Fibroblast of lung (primary cell): Measurements from ENCODE around the gene ZNF682.

Experiments
- CTCF ChIP-seq, 2 donors: IDR thresholded peaks in 1 of 2; conservative IDR thresholded peaks in 1 of 2; 1 replicate in 1 of 2; 2 replicates in 1 of 2; pipeline ENCODE4 v1.5.1; 2011 to 2012; ENCODE audit warnings: low read length in 2 of 2, control low read depth in 1 of 2, inconsistent platforms in 1 of 2, low read depth in 1 of 2, mild to moderate bottlenecking in 1 of 2
- EZH2 ChIP-seq: IDR thresholded peaks from 2 replicates; pipeline ENCODE4 v1.5.1; 2012; ENCODE audit warnings: low read length, control low read depth, mild to moderate bottlenecking; ENCODE audit errors: missing control alignments

- TF ChIP-seq CTCF (conservative IDR thresholded peaks at IDR 0.05 in 1 of 2, IDR thresholded peaks at IDR 0.05 in 1 of 2; ENCODE audit: low read depth in 1 of 2, low read length in 2 of 2) (no peak), EZH2 (no peak)
These were observed 28.6 kb upstream of the ZNF682 start for GRCh38 chr19:20067943-20068342.
